ENCODE data around the gene OGT.
"Not testable (repeated sequence)": the region's sequence is repeated elsewhere in the genome, so short reads cannot be mapped to it uniquely, and the experiment has no call there.

The OGT gene

GRCh38 chrX:71532753-71533425 is at the start of gene OGT:
TSS of gene OGT (plus strand) at chrX:71533104. CDS start at chrX:71533300, 196 bp downstream.
- DNase-seq, result peak; percentile 89

- no peak for DNase-seq
Measured at GRCh38 chrX:71487814-71488213, 45.1 kb upstream of the OGT start.

- DNase-seq, result no peak
Measured at GRCh38 chrX:71489540-71489939, 43.4 kb upstream of the OGT start.

- peak; percentile 14 for DNase-seq
Measured at GRCh38 chrX:71492231-71493065, 40.5 kb upstream of the OGT start.

DNA sequence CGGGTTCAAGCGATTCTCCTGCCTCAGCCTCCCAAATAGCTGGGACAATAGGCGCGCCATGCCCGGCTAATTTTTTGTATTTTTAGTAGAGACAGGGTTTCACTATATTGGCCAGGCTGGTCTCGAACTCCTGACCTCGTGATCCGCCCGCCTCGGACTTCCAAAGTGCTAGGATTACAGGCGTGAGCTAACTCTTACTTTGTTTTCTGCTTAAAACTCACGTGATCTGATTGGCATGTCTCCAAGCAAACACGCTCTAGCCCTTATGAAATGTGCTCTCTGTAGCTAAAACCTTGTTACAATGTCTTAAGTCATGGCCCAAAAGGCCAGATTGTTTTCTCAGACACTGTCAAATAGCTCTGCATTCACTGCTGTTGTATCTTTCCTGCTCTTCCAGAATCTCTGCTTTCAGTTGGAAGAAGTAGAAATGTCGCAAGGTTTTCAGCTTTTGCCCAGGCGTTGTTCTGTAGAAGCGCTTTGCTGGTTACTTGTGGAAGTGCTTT is 39.7 kb upstream of the OGT start:
- no peak for DNase-seq

DNA sequence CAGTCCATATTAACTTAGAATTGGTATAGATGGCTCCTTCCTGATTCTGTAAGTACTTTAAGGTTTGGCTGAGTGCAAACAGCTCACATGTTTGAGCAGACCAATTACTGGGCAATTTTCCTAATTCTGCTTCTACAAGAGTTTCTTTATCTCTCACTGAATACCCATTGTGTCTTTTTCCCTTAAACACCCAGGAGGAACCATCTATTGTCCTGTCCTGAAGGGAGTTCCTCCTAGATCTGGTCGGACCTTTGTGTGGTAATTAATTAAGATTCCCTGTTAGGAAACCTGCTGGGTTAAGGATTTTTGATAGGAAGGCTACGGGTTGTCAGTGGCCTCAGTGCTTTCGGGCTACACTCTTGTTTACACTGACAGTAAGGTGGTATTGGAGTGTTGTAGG is 36.9 kb upstream of the OGT start:
- DNase-seq, result not testable (repeated sequence)

GRCh38 chrX:71496476-71496875 is 36.4 kb upstream of the OGT start:
- no peak for DNase-seq

DNA sequence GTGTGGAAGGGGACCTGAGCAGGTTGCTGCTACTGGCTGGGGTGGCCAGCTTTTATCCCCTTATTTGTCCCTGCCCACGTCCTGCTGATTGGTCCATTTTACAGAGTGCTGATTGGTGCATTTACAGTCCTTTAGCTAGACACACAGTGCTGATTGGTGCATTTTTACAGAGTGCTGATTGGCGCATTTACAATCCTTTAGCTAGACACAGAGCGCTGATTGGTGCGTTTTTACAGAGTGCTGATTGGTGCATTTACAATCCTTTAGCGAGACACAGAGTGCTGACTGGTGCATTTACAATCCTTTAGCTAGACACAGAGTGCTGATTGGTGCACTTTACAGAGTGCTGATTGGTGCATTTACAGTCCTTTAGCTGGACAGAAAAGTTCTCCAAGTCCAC is 30.8 kb upstream of the OGT start:
- not testable (repeated sequence) for DNase-seq

GRCh38 chrX:71504346-71504745 is 28.6 kb upstream of the OGT start:
- DNase-seq, result no peak

- DNase-seq, result no peak
Measured at GRCh38 chrX:71509289-71509688, 23.6 kb upstream of the OGT start.

DNA sequence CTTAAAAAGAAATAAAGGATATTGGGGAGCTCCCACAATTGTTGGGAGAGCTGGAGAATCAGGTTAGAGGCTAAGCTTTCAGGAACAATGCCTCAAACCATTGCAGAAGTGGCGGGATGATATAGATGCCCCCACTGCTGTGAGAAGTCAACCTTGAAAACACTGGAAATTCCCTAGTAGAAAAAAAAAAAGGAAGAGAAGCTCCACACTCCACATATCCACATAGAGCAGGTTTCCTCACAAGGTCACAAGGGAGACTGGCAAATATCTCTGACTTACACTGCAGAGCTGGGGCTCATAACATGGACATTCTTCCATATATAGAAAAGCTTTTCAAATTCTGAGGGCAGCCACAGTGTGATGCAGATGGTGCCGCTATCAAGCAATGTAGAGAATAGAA is 22.7 kb upstream of the OGT start:
- no peak for DNase-seq

GRCh38 chrX:71513731-71514130 is 19.2 kb upstream of the OGT start:
- not testable (repeated sequence) for DNase-seq

DNA sequence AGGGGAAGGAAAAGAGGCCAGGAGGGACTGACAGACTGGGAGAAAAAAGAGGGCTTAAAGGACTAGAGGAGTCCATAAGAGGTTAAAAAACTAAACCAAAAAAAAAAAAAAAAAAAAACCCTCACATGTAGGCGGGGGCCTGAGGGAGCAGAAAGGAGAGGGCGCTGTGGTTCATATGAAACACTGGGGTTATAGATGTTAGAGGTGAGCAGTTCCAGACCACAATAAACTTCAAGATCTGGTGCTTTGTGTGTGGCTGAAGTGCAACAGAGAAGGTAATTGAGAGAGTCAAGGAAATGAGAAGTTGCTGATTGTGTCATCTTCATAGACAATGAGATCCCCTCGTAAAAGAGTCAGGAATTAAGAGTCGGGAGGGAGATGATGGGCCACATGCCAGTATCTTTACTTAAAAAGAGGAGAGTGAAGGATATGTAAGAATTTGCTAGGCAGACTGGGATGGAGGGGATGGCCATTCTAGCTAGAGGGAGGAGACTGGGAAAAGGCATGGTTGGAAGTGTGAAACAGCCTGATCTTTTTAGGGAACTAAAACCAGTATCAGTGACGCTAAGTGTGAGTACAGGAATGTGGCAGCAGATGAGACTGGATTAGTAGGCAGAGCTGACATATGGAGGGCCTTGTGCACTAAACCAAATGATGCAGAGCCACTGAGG is 18.4 kb upstream of the OGT start:
- DNase-seq, result no peak

GRCh38 chrX:71515038-71515396 is 17.9 kb upstream of the OGT start:
- no peak for DNase-seq

DNA sequence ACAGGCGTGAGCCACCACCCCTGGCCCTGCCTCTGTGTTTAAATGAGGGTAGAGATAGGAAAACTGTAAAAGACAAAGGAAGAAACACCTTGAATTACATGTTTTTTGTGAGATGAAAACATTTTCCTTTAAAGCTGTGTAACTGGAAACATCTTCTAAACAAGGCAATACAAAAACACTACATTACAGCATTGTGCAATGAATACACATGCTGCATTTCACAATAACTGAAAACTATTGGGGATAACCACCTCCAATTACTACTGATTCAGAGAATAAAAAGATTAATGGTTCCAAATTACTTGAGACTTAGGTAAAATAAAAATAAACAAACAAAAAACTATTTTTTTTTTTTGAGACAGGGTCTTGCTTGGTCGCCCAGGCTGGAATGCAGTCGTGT is 7.6 kb upstream of the OGT start:
- no peak for DNase-seq

- DNase-seq, result peak; percentile 47
Measured at GRCh38 chrX:71532078-71532752, 689 bp upstream of the OGT start.

GRCh38 chrX:71533516-71533850 is 579 bp downstream of the OGT start:
- DNase-seq, result no peak

- DNase-seq, result peak; percentile 29
Measured at GRCh38 chrX:71533851-71534561, 1.1 kb downstream of the OGT start.

- DNase-seq, result no peak
Measured at GRCh38 chrX:71534773-71535544, 2.1 kb downstream of the OGT start.

- no peak for DNase-seq
Measured at GRCh38 chrX:71536285-71536684, 3.4 kb downstream of the OGT start.

DNA sequence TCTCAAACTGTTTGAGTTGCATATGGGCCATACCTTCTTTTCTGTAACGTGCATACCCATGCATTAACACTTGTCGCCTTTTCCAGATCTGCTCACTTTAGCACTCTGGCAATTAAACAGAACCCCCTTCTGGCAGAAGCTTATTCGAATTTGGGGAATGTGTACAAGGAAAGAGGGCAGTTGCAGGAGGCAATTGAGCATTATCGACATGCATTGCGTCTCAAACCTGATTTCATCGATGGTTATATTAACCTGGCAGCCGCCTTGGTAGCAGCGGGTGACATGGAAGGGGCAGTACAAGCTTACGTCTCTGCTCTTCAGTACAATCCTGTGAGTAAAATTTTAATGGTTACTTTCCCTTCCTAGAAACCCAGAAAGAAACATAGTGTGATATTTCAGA is 4.8 kb downstream of the OGT start:
- no peak for DNase-seq

DNA sequence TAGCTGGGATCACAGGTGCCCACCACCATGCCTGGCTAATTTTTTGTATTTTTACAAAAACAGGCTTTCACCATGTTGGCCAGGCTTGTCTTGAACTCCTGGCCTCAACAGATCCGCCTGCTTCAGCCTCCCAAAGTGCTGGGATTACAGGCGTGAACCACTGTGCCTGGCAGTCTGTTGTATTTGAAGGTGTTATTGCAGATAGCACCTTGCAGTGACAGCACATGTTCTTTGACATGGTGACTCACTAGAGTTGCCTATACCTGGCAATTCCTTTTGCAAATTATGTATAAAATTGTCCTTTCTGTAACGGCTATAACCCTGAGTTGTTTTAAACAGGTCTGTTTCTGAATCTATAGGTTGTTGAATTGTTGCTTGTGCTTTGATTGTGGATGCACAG is 7.9 kb downstream of the OGT start:
- no peak for DNase-seq

Measured in activated CD4-positive, alpha-beta T cell treated with anti-CD3 and anti-CD28 coated beads for 1 hour (primary cell).